Esophagus squamous epithelium (tissue), 5 donors: ENCODE results near the gene PLEKHA7. TPM values are rescaled to one million over a fixed set of nuclear protein-coding genes. Genes with fewer than 3 reads are reported as not detected.

Source experiments
- DNase-seq: peaks from one replicate; lab custom pipeline; 2025; lab: John Stamatoyannopoulos, UW
- H3K27ac ChIP-seq, 4 donors: fragments of 200-600 bp; sonication (generic); one replicate each; pipeline ENCODE4 v1.5.1; 2016 to 2019; ENCODE audit warnings: mild to moderate bottlenecking in 1 of 4
- H3K27me3 ChIP-seq, 4 donors: fragments of 200-600 bp; sonication (generic); 1 replicate in 3 of 4; 2 replicates in 1 of 4; pipeline versions ENCODE4 v1.5.1 to v1.6.0; 2017 to 2021; ENCODE audit warnings: antibody characterized with exemption in 1 of 4
- H3K36me3 ChIP-seq, 3 donors: fragments of 200-600 bp; sonication (generic); one replicate each; pipeline ENCODE4 v1.5.1; 2016 to 2019
- H3K4me1 ChIP-seq, 3 donors: fragments of 200-600 bp; sonication (generic); one replicate each; pipeline ENCODE4 v1.5.1; 2017 to 2019
- H3K4me3 ChIP-seq, 4 donors: fragments of 200-600 bp; sonication (generic); 1 replicate in 3 of 4; 2 replicates in 1 of 4; pipeline ENCODE4 v1.5.1; 2016 to 2019; ENCODE audit warnings: mild to moderate bottlenecking in 2 of 4, moderate library complexity in 1 of 4
- H3K9me3 ChIP-seq, 3 donors: fragments of 200-600 bp; sonication (generic); one replicate each; pipeline ENCODE4 v1.5.1; 2016 to 2019
- CTCF ChIP-seq, 6 experiments: fragments of 450-650 bp in 4 of 6; fragments of 200-600 bp in 2 of 6; sonication (generic) in 2 of 6; IDR thresholded peaks; one replicate each; pipeline ENCODE4 v1.5.1; 2016 to 2019; ENCODE audit warnings: antibody characterized with exemption in 6 of 6, mild to moderate bottlenecking in 4 of 6, moderate library complexity in 4 of 6
- POLR2A ChIP-seq, 4 donors: fragments of 450-650 bp; IDR thresholded peaks; one replicate each; pipeline ENCODE4 v1.6.1; 2017; ENCODE audit warnings: antibody characterized with exemption in 4 of 4, mild to moderate bottlenecking in 4 of 4, moderate library complexity in 3 of 4
- WGBS, 2 donors: methylation state at CpG; one replicate each; pipeline ENCODE4 v1.1.5; 2018; 5-methylcytosine and 5-hydroxymethylcytosine counted together
- intact Hi-C: fragments of 100-400 bp; cut with DNase I; formaldehyde crosslinking; loops from one replicate; pipeline ENCODE4 v1.15.0; 2022
- total RNA-seq, 4 donors: library from RNA; depleted of rRNA; stranded (reverse); fragments of >200 nt; gene quantifications; one replicate each; pipeline ENCODE4 v1.1.0, GENCODE V29; 2016
- donor health status: DM: yes; HTN: yes; CAD: no.

Gene PLEKHA7
- total RNA-seq, 4 donors from 2014 or later, result 49.8 to 129 (median 59.3) TPM

- TF ChIP-seq POLR2A (IDR thresholded peaks at IDR 0.05), result no peak
- TF ChIP-seq CTCF (IDR thresholded peaks at IDR 0.05), result no peak
- H3K36me3 ChIP-seq, result peaks cover 0 to 95% (median 0%) of the 10 kb centered on the region in 3 donors
- no peaks in the 10 kb centered on the region for H3K4me1 ChIP-seq
- WGBS, 2 donors, result 54 to 63% methylated on average over 3 of the region's 3 CpGs
- no peaks in the 10 kb centered on the region for H3K9me3 ChIP-seq
- no peak overlapping the region for H3K4me3 ChIP-seq
- intact Hi-C loops, result no loop called here
- DNase-seq, result no peak
- no peak overlapping the region for H3K27ac ChIP-seq
- H3K27me3 ChIP-seq, result no peaks in the 10 kb centered on the region
Measured at GRCh38 chr11:16839821-16840220, 174.4 kb downstream of the PLEKHA7 start.

- intact Hi-C loops, result no loop called here
- 91 to 93% methylated on average over 1 of the region's 1 CpG for WGBS, 2 donors
- Histone ChIP-seq H3K4me3 (no peak overlapping the region), H3K4me1 (no peaks in the 10 kb centered on the region), H3K27me3 (no peaks in the 10 kb centered on the region), H3K9me3 (no peaks in the 10 kb centered on the region), H3K27ac (no peak overlapping the region), H3K36me3 (peaks cover 0 to 95% (median 0%) of the 10 kb centered on the region in 3 donors)
- TF ChIP-seq POLR2A (IDR thresholded peaks at IDR 0.05) (no peak), CTCF (IDR thresholded peaks at IDR 0.05) (no peak)
- DNase-seq, result no peak
Measured at GRCh38 chr11:16834384-16834783, 179.8 kb downstream of the PLEKHA7 start.

GRCh38 chr11:16833026-16833425, 181.2 kb downstream of the PLEKHA7 start:
- Histone ChIP-seq H3K4me3 (no peak overlapping the region), H3K9me3 (no peaks in the 10 kb centered on the region), H3K27ac (no peak overlapping the region), H3K36me3 (peaks cover 0 to 100% (median 0%) of the 10 kb centered on the region in 3 donors), H3K4me1 (no peaks in the 10 kb centered on the region), H3K27me3 (no peaks in the 10 kb centered on the region)
- WGBS, 2 donors, result 80 to 84% methylated on average over 1 to 2 of the region's 2 CpGs
- no peak for TF ChIP-seq CTCF (IDR thresholded peaks at IDR 0.05)
- TF ChIP-seq POLR2A (IDR thresholded peaks at IDR 0.05), result no peak
- DNase-seq, result no peak
- intact Hi-C loops, result no loop called here

GRCh38 chr11:16832193-16832539, 182.0 kb downstream of the PLEKHA7 start:
- TF ChIP-seq POLR2A (IDR thresholded peaks at IDR 0.05) (no peak), CTCF (IDR thresholded peaks at IDR 0.05) (no peak)
- H3K9me3 ChIP-seq, result no peaks in the 10 kb centered on the region
- H3K4me1 ChIP-seq, result no peaks in the 10 kb centered on the region
- no peak overlapping the region for H3K4me3 ChIP-seq
- H3K36me3 ChIP-seq, result peaks cover 0 to 100% (median 0%) of the 10 kb centered on the region in 3 donors
- intact Hi-C loops, result no loop called here
- H3K27me3 ChIP-seq, result no peaks in the 10 kb centered on the region
- no peak for DNase-seq
- WGBS, 2 donors, result 96 to 100% methylated on average over 1 of the region's 1 CpG
- no peak overlapping the region for H3K27ac ChIP-seq

- DNase-seq, result no peak
- 76 to 80% methylated on average over 10 of the region's 10 CpGs for WGBS, 2 donors
Measured at GRCh38 chr11:16831316-16832192, 182.7 kb downstream of the PLEKHA7 start.

More at GRCh38 chr11:16831316-16832192, 182.7 kb downstream of the PLEKHA7 start:
- Histone ChIP-seq H3K9me3 (no peaks in the 10 kb centered on the region), H3K4me3 (no peak overlapping the region), H3K27me3 (no peaks in the 10 kb centered on the region), H3K27ac (no peak overlapping the region), H3K4me1 (no peaks in the 10 kb centered on the region), H3K36me3 (peaks cover 0 to 100% (median 0%) of the 10 kb centered on the region in 3 donors)
- intact Hi-C loops, result no loop called here
- TF ChIP-seq CTCF (IDR thresholded peaks at IDR 0.05) (no peak), POLR2A (IDR thresholded peaks at IDR 0.05) (no peak)
